Progenitor cell of endocrine pancreas (in vitro differentiated cells): ENCODE measurements around the gene KCNQ5. TPM values are rescaled to one million over a fixed set of nuclear protein-coding genes. Genes with fewer than 3 reads are reported as not detected.

Source experiments
- DNase-seq: peaks from one replicate; pipeline ENCODE4 v3.0.0; 2021; ENCODE audit warnings: low spot score; ENCODE audit not compliant: unreplicated experiment
- H3K27ac Mint-ChIP-seq: 2 replicates; pipeline ENCODE4 v1.8.0; 2021; ENCODE audit warnings: mild to moderate bottlenecking, moderate library complexity, mixed read lengths
- H3K27me3 Mint-ChIP-seq: 2 replicates; pipeline ENCODE4 v1.8.0; 2021; ENCODE audit warnings: mixed read lengths
- H3K36me3 Mint-ChIP-seq: 2 replicates; pipeline ENCODE4 v1.8.0; 2022; ENCODE audit warnings: mixed read lengths; ENCODE audit not compliant: insufficient read depth
- H3K4me1 Mint-ChIP-seq: 2 replicates; pipeline ENCODE4 v1.8.0; 2021; ENCODE audit warnings: low read depth, mixed read lengths
- H3K4me3 Mint-ChIP-seq: 2 replicates; pipeline ENCODE4 v1.8.0; 2021; ENCODE audit warnings: low read depth, mild to moderate bottlenecking, moderate library complexity, mixed read lengths
- H3K9me3 Mint-ChIP-seq: 2 replicates; pipeline ENCODE4 v1.8.0; 2021; ENCODE audit warnings: low read depth, mixed read lengths
- total RNA-seq: library from RNA; stranded (reverse); gene quantifications from 2 replicates; pipeline ENCODE4 v1.2.1, GENCODE V29; 2021
- TF ChIP-seq, protein P1 (sequence below): fragments of 200-600 bp; sonication (generic); IDR thresholded peaks from one replicate; pipeline ENCODE4 v1.5.0; 2021; ENCODE audit warnings: antibody characterized with exemption, mild to moderate bottlenecking; ENCODE audit not compliant: unreplicated experiment

The KCNQ5 gene
- total RNA-seq, 1 donor from 2014 or later = 1.0 TPM

DNA sequence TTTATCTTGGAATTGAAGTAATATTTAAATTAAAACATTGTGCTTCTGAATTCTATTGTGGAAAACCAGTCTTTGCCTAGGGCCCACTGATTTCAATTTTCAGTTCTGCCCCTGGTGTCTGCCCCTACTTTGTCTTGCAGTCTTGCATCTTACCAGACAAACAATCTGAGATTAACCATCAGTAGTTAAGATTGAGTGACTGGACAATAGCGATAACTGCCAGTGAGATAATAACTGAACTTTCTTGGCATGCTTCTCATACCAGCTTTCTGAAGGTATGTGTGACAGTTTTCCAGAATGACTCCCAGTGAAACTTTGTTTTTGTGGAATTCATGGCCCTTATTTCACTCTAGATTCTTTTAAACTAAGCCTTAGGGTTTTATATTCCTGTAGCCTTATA, 53.5 kb downstream of the KCNQ5 start:
- TF ChIP-seq, protein P1, sequence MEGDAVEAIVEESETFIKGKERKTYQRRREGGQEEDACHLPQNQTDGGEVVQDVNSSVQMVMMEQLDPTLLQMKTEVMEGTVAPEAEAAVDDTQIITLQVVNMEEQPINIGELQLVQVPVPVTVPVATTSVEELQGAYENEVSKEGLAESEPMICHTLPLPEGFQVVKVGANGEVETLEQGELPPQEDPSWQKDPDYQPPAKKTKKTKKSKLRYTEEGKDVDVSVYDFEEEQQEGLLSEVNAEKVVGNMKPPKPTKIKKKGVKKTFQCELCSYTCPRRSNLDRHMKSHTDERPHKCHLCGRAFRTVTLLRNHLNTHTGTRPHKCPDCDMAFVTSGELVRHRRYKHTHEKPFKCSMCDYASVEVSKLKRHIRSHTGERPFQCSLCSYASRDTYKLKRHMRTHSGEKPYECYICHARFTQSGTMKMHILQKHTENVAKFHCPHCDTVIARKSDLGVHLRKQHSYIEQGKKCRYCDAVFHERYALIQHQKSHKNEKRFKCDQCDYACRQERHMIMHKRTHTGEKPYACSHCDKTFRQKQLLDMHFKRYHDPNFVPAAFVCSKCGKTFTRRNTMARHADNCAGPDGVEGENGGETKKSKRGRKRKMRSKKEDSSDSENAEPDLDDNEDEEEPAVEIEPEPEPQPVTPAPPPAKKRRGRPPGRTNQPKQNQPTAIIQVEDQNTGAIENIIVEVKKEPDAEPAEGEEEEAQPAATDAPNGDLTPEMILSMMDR = no peak
- no peak overlapping the region for H3K4me3 Mint-ChIP-seq
- no peaks in the 10 kb centered on the region for H3K36me3 Mint-ChIP-seq
- H3K4me1 Mint-ChIP-seq = peaks cover 8% of the 10 kb centered on the region
- no peak overlapping the region for H3K27ac Mint-ChIP-seq
- no peaks in the 10 kb centered on the region for H3K9me3 Mint-ChIP-seq
- no peak for DNase-seq
- H3K27me3 Mint-ChIP-seq = no peaks in the 10 kb centered on the region

DNA sequence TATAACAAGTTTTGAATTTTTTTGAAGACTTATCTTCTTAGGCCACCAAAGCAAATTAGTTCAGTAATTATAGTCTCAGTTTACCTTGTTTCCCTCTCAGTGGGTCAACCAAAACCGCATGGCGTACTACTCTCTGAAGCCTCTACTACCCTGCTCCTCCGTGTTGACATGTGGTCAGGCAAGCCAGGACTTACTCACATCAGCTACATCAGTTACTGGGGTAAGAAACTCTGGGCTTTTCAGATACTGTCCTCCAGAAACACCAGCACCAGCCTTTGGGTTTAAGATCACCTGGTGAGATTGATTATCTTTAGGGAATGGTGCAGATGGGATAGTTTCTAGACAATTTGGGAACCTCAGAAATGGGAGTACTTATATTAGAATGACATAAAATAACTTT, 55.1 kb downstream of the KCNQ5 start:
- no peak overlapping the region for H3K27ac Mint-ChIP-seq
- no peak overlapping the region for H3K4me3 Mint-ChIP-seq
- H3K9me3 Mint-ChIP-seq = no peaks in the 10 kb centered on the region
- no peak for DNase-seq
- peaks cover 8% of the 10 kb centered on the region for H3K4me1 Mint-ChIP-seq
- no peaks in the 10 kb centered on the region for H3K27me3 Mint-ChIP-seq
- no peaks in the 10 kb centered on the region for H3K36me3 Mint-ChIP-seq
- TF ChIP-seq, protein P1 = no peak

DNA sequence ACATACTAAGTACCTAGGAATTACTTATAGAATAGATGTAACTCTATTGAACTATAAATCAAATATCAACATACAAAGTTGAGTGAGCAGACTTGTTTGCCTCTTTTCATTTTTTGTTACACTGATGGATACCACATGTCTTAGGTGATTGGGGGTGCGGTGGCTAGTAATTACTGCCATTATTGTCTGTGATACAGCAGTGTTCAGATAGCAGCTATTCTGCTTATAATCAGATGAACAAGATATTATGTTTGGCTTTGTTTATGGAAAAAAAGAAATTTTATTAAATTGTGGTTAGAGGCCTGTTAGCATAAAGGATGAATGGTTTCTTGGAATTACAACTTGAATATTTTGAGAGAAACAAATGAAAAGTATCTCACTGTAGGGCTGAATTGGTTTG, 55.9 kb downstream of the KCNQ5 start:
- Mint-ChIP-seq H3K27ac (no peak overlapping the region), H3K9me3 (no peaks in the 10 kb centered on the region), H3K4me3 (no peak overlapping the region), H3K36me3 (no peaks in the 10 kb centered on the region), H3K4me1 (peaks cover 8% of the 10 kb centered on the region), H3K27me3 (no peaks in the 10 kb centered on the region)
- TF ChIP-seq, protein P1 = no peak
- no peak for DNase-seq

DNA sequence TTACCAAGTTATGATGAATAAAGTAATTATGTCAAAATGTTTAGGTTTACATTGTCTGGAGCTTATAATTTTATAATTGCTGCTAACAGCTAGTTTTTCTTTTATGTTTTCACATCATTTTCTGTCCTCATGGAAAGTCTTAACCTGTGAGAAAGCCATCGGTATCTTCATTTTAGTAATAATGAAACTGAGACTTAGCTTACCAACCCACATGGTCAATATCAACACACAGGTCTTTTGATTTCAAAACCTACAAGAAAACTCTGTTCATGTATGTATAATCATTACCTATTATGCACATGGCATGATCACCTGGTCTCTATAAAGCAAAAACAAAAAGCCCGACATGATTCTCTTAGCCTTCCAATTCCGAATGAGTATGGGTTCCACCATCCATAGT, 61.9 kb downstream of the KCNQ5 start:
- no peak for DNase-seq
- Mint-ChIP-seq H3K4me1 (no peaks in the 10 kb centered on the region), H3K27me3 (no peaks in the 10 kb centered on the region), H3K4me3 (no peak overlapping the region), H3K27ac (no peak overlapping the region), H3K36me3 (no peaks in the 10 kb centered on the region), H3K9me3 (no peaks in the 10 kb centered on the region)
- TF ChIP-seq, protein P1 = no peak

DNA sequence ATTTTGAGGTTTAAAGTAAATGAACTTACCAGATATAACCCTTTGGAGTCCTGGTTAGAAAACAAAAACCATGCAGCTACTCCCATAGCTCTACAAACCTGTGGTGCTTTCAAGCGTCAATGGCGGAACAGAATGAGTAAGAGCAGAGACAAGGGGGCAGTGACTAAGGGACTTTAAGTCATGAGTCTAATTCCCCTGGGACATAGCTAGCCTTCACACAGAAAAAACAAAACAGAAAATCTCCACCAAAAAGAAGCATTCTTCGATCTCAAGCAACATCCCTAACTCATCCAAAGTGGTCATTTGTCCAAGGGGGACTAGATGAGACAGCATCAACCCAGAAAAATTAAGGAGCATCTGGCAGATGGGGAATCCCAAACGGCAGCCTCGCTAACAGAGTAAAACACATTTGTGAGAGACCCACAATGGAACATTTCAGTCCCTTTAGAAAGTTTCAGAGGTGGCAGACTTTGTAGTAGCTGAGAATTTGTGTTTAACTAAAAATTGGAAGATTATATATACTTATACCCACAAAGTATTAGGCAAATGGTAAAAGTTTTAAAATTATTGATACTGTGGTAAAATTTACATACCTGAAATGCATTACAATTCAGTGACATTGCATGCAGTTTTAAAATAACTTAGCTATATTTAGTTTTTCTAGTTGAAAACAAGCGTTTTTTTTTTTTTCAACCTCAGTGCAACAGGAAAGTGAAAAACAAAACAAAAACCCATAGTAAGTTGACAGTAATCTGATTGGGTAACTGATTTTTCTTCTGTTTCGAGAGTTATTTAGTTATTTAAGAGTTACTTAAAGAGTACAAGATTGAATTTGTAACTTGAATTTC, 67.5 kb downstream of the KCNQ5 start:
- Mint-ChIP-seq H3K36me3 (no peaks in the 10 kb centered on the region), H3K4me1 (no peaks in the 10 kb centered on the region), H3K27me3 (no peaks in the 10 kb centered on the region), H3K4me3 (no peak overlapping the region), H3K27ac (no peak overlapping the region), H3K9me3 (no peaks in the 10 kb centered on the region)
- TF ChIP-seq, protein P1 = no peak
- DNase-seq = no peak
